CD8-positive, alpha-beta memory T cell (primary cell): Measurements from ENCODE around the gene ELMO1. TPM values are rescaled to one million over a fixed set of nuclear protein-coding genes. Genes with fewer than 3 reads are reported as not detected.

Source experiments
- CTCF ChIA-PET: fragments of 350-600 bp; sonication (Branson Sonifier 250); formaldehyde crosslinking; loops from one replicate; lab custom pipeline; 2021; ENCODE audit warnings: antibody characterized with exemption; lab: Charles Lee
- POLR2A ChIA-PET: fragments of 350-600 bp; sonication (Branson Sonifier 250); formaldehyde crosslinking; loops from one replicate; lab custom pipeline; 2021; ENCODE audit warnings: antibody characterized with exemption; lab: Charles Lee
- DNase-seq, 5 donors: peaks; one replicate each; pipeline versions ENCODE4 v3.0.0 to v3.0.0-alpha.2; 2020 to 2022; ENCODE audit warnings: mixed read lengths in 1 of 5
- H3K27ac ChIP-seq: one replicate; pipeline ENCODE4 v1.7.0; 2013; ENCODE audit warnings: low read depth, mild to moderate bottlenecking, low read length, moderate library complexity
- H3K27me3 ChIP-seq: 2 replicates; pipeline ENCODE4 v1.7.0; 2013; ENCODE audit warnings: low read length, mild to moderate bottlenecking; ENCODE audit not compliant: insufficient read depth, poor library complexity, severe bottlenecking
- H3K36me3 ChIP-seq: 2 replicates; pipeline ENCODE4 v1.7.0; 2013; ENCODE audit warnings: mild to moderate bottlenecking, low read length, moderate library complexity; ENCODE audit not compliant: insufficient read depth
- H3K4me1 ChIP-seq: 2 replicates; pipeline ENCODE4 v1.7.0; 2013; ENCODE audit warnings: mild to moderate bottlenecking, low read length, moderate library complexity; ENCODE audit not compliant: insufficient read depth
- H3K4me3 ChIP-seq: 2 replicates; pipeline ENCODE4 v1.7.0; 2013; ENCODE audit warnings: mild to moderate bottlenecking, low read length
- H3K9me3 ChIP-seq: 2 replicates; pipeline ENCODE4 v1.7.0; 2013; ENCODE audit warnings: mild to moderate bottlenecking, low read length
- H3K27ac Mint-ChIP-seq, 8 donors: one replicate each; pipeline ENCODE4 v1.8.0; 2020 to 2021; ENCODE audit warnings: mixed read lengths in 8 of 8, mild to moderate bottlenecking in 6 of 8, inconsistent platforms in 3 of 8, moderate library complexity in 3 of 8
- H3K27me3 Mint-ChIP-seq, 2 donors: one replicate each; pipeline ENCODE4 v1.8.0; 2020 to 2021; ENCODE audit warnings: mixed read lengths in 2 of 2, mild to moderate bottlenecking in 1 of 2, moderate library complexity in 1 of 2
- H3K36me3 Mint-ChIP-seq, 3 donors: one replicate each; pipeline ENCODE4 v1.8.0; 2020 to 2021; ENCODE audit warnings: mixed read lengths in 3 of 3, inconsistent platforms in 1 of 3, mild to moderate bottlenecking in 1 of 3
- H3K4me1 Mint-ChIP-seq, 3 donors: one replicate each; pipeline ENCODE4 v1.8.0; 2020 to 2021; ENCODE audit warnings: mixed read lengths in 3 of 3, inconsistent platforms in 1 of 3, mild to moderate bottlenecking in 1 of 3
- H3K4me3 Mint-ChIP-seq, 7 donors: one replicate each; pipeline ENCODE4 v1.8.0; 2020 to 2021; ENCODE audit warnings: mixed read lengths in 7 of 7, mild to moderate bottlenecking in 6 of 7, moderate library complexity in 4 of 7, inconsistent platforms in 2 of 7
- H3K9me3 Mint-ChIP-seq, 5 donors: one replicate each; pipeline ENCODE4 v1.8.0; 2020 to 2022; ENCODE audit warnings: mixed read lengths in 5 of 5, mild to moderate bottlenecking in 3 of 5, moderate library complexity in 2 of 5, inconsistent platforms in 1 of 5
- polyA plus RNA-seq: library from polyadenylated mRNA; unstranded; fragments of 300-500 nt; fragmentation: Illumina TruSeq; gene quantifications from one replicate; pipeline ENCODE4 v1.2.3, GENCODE V29; 2021
- total RNA-seq, 2 experiments: library from RNA; stranded (reverse); gene quantifications; one replicate each; pipeline ENCODE4 v1.2.3, GENCODE V29; 2021

Gene ELMO1
- total and polyA plus RNA-seq, 3 experiments from 2014 or later = 65.6 to 74.4 (median 66.2) TPM

- no peak for DNase-seq
- no peaks in the 10 kb centered on the region for H3K36me3 Mint-ChIP-seq
- CTCF ChIA-PET = no interaction called here
- Histone ChIP-seq H3K27me3 (no peaks in the 10 kb centered on the region), H3K27ac (no peak overlapping the region), H3K9me3 (no peaks in the 10 kb centered on the region), H3K4me1 (peaks cover 49% of the 10 kb centered on the region), H3K4me3 (no peak overlapping the region), H3K36me3 (no peaks in the 10 kb centered on the region)
- H3K9me3 Mint-ChIP-seq = no peaks in the 10 kb centered on the region
- H3K27me3 Mint-ChIP-seq = no peaks in the 10 kb centered on the region
- POLR2A ChIA-PET = no interaction called here
- peak overlapping the region in 1 of 8 donors; percentile 38 for H3K27ac Mint-ChIP-seq
- peaks cover 51 to 84% (median 75%) of the 10 kb centered on the region in 3 donors for H3K4me1 Mint-ChIP-seq
- H3K4me3 Mint-ChIP-seq = no peak overlapping the region
Observed at GRCh38 chr7:37359180-37359579, 89.5 kb downstream of the ELMO1 start.

DNA sequence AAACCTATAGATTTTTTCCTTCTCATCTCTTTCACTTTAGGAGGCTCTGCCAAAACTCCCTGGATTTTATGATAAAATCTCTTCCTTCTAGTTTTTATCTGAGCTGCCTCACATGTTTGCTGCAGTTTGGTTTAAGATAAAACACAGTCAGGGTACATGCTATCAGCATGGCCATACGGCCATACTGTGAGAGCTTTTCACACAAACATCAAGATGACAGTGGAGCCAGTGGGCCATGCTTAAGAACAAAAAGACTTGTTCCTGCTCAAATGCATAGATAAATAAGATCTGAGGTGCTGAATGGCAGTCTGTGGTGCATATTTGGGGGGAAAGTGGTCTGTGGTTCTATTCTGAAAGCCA is 91.0 kb downstream of the ELMO1 start:
- no peaks in the 10 kb centered on the region for H3K36me3 ChIP-seq
- Mint-ChIP-seq H3K4me1 (peaks cover 49 to 84% (median 74%) of the 10 kb centered on the region in 3 donors), H3K4me3 (no peak overlapping the region), H3K9me3 (no peaks in the 10 kb centered on the region), H3K27ac (no peak overlapping the region), H3K36me3 (peaks cover 0 to 4% (median 0%) of the 10 kb centered on the region in 3 donors), H3K27me3 (no peaks in the 10 kb centered on the region)
- no peak overlapping the region for H3K4me3 ChIP-seq
- H3K27me3 ChIP-seq = no peaks in the 10 kb centered on the region
- peaks cover 42% of the 10 kb centered on the region for H3K4me1 ChIP-seq
- POLR2A ChIA-PET = no interaction called here
- no peaks in the 10 kb centered on the region for H3K9me3 ChIP-seq
- H3K27ac ChIP-seq = no peak overlapping the region
- CTCF ChIA-PET = no interaction called here
- DNase-seq = no peak

GRCh38 chr7:37356911-37357636 is 91.6 kb downstream of the ELMO1 start:
- Histone ChIP-seq H3K4me1 (peaks cover 42% of the 10 kb centered on the region), H3K9me3 (no peaks in the 10 kb centered on the region), H3K27ac (no peak overlapping the region), H3K27me3 (no peaks in the 10 kb centered on the region), H3K36me3 (no peaks in the 10 kb centered on the region), H3K4me3 (no peak overlapping the region)
- DNase-seq = no peak
- H3K9me3 Mint-ChIP-seq = no peaks in the 10 kb centered on the region
- H3K27ac Mint-ChIP-seq = peak overlapping the region in 3 of 8 donors; percentile 0 to 73 (median 64)
- POLR2A ChIA-PET = no interaction called here
- CTCF ChIA-PET = no interaction called here
- H3K4me1 Mint-ChIP-seq = peaks cover 51 to 85% (median 75%) of the 10 kb centered on the region in 3 donors
- H3K27me3 Mint-ChIP-seq = no peaks in the 10 kb centered on the region
- peaks cover 0 to 4% (median 0%) of the 10 kb centered on the region in 3 donors for H3K36me3 Mint-ChIP-seq
- H3K4me3 Mint-ChIP-seq = no peak overlapping the region

- H3K27me3 ChIP-seq = no peaks in the 10 kb centered on the region
- no peak overlapping the region for H3K4me3 ChIP-seq
- no peak overlapping the region for H3K27ac ChIP-seq
- peaks cover 45% of the 10 kb centered on the region for H3K4me1 ChIP-seq
- H3K27ac Mint-ChIP-seq = peak overlapping the region; percentile 14 to 94 (median 78)
- H3K36me3 Mint-ChIP-seq = peaks cover 0 to 4% (median 0%) of the 10 kb centered on the region in 3 donors
- ChIA-PET POLR2A (interaction anchor here (1.6 to 3.0 kb wide), 2 partner anchors 10 to 93 kb away, joined by 5 to 21 read pairs; partner anchors contain the start of gene ELMO1), CTCF (interaction anchor here (2.0 to 3.4 kb wide), 5 partner anchors 10 to 126 kb away, joined by 5 to 25 read pairs (median 15); partner anchors contain the start of gene ELMO1)
- no peaks in the 10 kb centered on the region for H3K36me3 ChIP-seq
- peaks cover 48 to 83% (median 83%) of the 10 kb centered on the region in 3 donors for H3K4me1 Mint-ChIP-seq
- no peaks in the 10 kb centered on the region for H3K27me3 Mint-ChIP-seq
- no peaks in the 10 kb centered on the region for H3K9me3 ChIP-seq
- H3K4me3 Mint-ChIP-seq = peak overlapping the region; percentile 26 to 96 (median 68)
- no peaks in the 10 kb centered on the region for H3K9me3 Mint-ChIP-seq
- no peak for DNase-seq
Observed at GRCh38 chr7:37354656-37355131, 94.0 kb downstream of the ELMO1 start.

DNA sequence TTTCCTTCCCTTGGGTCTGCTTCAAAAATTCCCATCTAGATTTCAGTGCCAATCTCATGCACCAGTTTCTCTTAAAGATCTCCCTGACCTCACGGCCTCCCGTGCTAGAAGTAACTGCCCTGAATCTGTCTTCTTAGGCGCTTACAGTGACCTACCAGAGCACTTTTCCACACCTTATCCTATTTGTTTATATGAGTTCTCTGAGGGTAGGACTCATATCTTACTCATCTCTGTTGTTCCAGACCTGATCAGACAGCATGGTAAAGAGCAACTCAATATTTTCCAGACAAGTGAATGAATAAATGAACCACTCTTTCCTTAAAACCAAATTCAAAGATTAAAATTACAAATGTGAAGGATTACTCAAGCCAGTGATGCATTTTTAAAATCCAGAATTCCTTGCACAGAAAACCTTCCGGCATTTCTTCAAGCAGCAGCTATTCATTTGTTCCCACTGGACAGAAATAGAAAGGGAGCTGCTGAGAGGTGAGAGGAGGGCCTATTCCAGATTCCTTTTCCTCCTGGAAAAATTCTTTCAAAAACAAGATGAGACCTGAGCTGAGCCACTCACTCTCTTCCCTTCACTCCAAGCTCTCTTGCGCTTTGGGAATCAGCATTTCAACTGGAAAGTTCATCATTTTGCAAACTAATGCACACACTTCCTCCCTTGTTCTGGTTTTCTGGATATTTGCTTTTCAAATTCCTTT is 94.6 kb downstream of the ELMO1 start:
- Histone ChIP-seq H3K36me3 (no peaks in the 10 kb centered on the region), H3K4me1 (peaks cover 44% of the 10 kb centered on the region), H3K27ac (peak overlapping the region; percentile 41), H3K27me3 (no peaks in the 10 kb centered on the region), H3K4me3 (peak overlapping the region; percentile 61), H3K9me3 (no peaks in the 10 kb centered on the region)
- Mint-ChIP-seq H3K9me3 (no peaks in the 10 kb centered on the region), H3K27ac (peak overlapping the region; percentile 73 to 95 (median 87)), H3K36me3 (peaks cover 0 to 4% (median 0%) of the 10 kb centered on the region in 3 donors), H3K27me3 (no peaks in the 10 kb centered on the region), H3K4me3 (peak overlapping the region; percentile 88 to 96 (median 92)), H3K4me1 (peaks cover 47 to 79% (median 78%) of the 10 kb centered on the region in 3 donors)
- CTCF ChIA-PET = interaction anchor here (1.0 to 3.4 kb wide), 16 partner anchors 10 to 676 kb away, joined by 3 to 25 read pairs (median 5); partner anchors contain the start of gene ELMO1
- no peak for DNase-seq
- POLR2A ChIA-PET = interaction anchor here (0.7 to 3.0 kb wide), 5 partner anchors 10 to 141 kb away, joined by 3 to 21 read pairs (median 5); partner anchors contain the start of gene ELMO1

DNA sequence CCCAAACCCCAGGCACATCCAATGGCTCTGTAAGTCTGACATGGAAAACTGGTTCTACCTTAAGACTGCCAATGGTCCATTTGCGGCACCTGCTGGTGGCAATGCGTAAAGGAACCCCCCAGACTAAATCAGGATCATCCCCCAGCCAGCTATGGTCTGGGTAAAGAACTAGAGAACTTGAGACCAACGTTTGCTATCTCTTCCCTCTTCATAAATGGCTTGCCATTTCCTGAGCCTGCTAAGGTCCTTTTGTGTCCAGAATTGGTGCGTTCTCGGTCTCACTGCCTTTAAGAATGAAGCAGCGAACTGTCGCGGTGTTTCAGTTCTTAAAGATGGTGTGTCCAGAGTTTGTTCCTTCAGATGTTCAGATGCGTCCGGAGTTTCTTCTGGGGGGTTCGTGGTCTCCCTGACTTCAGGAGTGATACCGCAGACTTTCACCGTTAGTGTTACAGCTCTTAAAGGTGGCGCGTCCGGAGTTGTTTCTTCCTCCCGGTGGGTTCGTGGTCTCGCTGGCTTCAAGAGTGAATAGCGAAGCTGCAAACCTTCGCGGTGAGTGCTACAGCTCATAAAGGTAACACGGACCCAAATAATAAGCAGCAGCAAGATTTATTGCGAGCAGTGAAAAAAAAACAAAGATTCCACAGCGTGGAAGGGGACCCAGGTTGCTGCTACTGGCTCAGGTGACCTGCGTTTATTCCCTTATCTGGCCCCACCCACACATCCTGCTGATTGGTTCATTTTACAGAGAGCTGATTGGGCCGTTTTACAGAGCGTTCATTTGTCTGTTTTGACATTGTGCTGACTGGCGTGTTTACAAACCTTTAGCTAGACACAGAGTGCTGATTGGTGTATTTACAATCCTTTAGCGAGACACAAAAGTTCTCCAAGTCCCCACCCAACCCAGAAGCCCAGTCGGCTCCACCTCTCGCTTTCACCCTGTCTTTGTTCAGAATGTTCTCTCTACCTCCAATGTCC is 95.4 kb downstream of the ELMO1 start:
- DNase-seq = peak; percentile 49 to 81 (median 75)
- Mint-ChIP-seq H3K36me3 (peaks cover 0 to 4% (median 0%) of the 10 kb centered on the region in 3 donors), H3K9me3 (no peaks in the 10 kb centered on the region), H3K27ac (peak overlapping the region; percentile 73 to 95 (median 91)), H3K4me1 (peaks cover 51 to 80% (median 70%) of the 10 kb centered on the region in 3 donors), H3K4me3 (peak overlapping the region; percentile 88 to 96 (median 92)), H3K27me3 (no peaks in the 10 kb centered on the region)
- POLR2A ChIA-PET = interaction anchor here (0.6 to 3.0 kb wide), 6 partner anchors 9 to 142 kb away, joined by 3 to 21 read pairs (median 4); partner anchors contain the start of gene ELMO1
- Histone ChIP-seq H3K4me1 (peaks cover 46% of the 10 kb centered on the region), H3K36me3 (no peaks in the 10 kb centered on the region), H3K4me3 (peak overlapping the region; percentile 61), H3K27ac (peak overlapping the region; percentile 41), H3K9me3 (no peaks in the 10 kb centered on the region), H3K27me3 (no peaks in the 10 kb centered on the region)
- CTCF ChIA-PET = interaction anchor here (1.0 to 3.4 kb wide), 18 partner anchors 9 to 675 kb away, joined by 3 to 25 read pairs (median 4); partner anchors contain the start of gene ELMO1
